Measurements from ENCODE around the gene SNX7. TPM values are rescaled to one million over a fixed set of nuclear protein-coding genes. Genes with fewer than 3 reads are reported as not detected.
A peak's percentile ranks its signal among the peaks of the same experiment; 100 is the strongest.

SNX7 gene
- polyA plus RNA-seq, 1 of the 3 experiments (the other 2 are of a cell fraction), result 16.0 TPM

- TF ChIP-seq MXI1 (IDR thresholded peaks at IDR 0.05; ENCODE audit: low read depth, low read length), result no peak
- TF ChIP-seq EP300 (IDR thresholded peaks at IDR 0.05; ENCODE audit: borderline replicate concordance in 1 of 2, low read depth in 1 of 2, low read length in 1 of 2), result no peak
- no peak for TF ChIP-seq GABPA (IDR thresholded peaks at IDR 0.05; ENCODE audit: low read depth)
- TF ChIP-seq CHD2 (IDR thresholded peaks at IDR 0.05; ENCODE audit: low read length, partially characterized antibody), result peak; percentile 4
- TF ChIP-seq JUND (IDR thresholded peaks at IDR 0.05), result no peak
- TF ChIP-seq GATA2 (CRISPR knock-in tag; IDR thresholded peaks at IDR 0.05), result no peak
- TF ChIP-seq SIN3A (IDR thresholded peaks at IDR 0.05; ENCODE audit: borderline replicate concordance, low read depth, low read length), result no peak
- TF ChIP-seq TCF12 (IDR thresholded peaks at IDR 0.05), result 0 out of 2 replicates have a peak, but pooled peaks have one; percentile 15
- TF ChIP-seq, protein P1, sequence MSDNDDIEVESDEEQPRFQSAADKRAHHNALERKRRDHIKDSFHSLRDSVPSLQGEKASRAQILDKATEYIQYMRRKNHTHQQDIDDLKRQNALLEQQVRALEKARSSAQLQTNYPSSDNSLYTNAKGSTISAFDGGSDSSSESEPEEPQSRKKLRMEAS (IDR thresholded peaks at IDR 0.05; ENCODE audit: low read depth), result peak; percentile 46; the same call in 1 of the 2 replicates
- no peak for TF ChIP-seq ELF1 (IDR thresholded peaks at IDR 0.05)
- TF ChIP-seq POLR2AphosphoS5 (IDR thresholded peaks at IDR 0.05; ENCODE audit: low read depth, low read length), result peak; percentile 84; the same call in 1 of the 2 replicates
- TF ChIP-seq FOXM1 (IDR thresholded peaks at IDR 0.05; ENCODE audit: low read depth), result no peak
- no peak for TF ChIP-seq USF2 (IDR thresholded peaks at IDR 0.05; ENCODE audit: borderline replicate concordance, low read depth, low read length)
- no peaks in the 10 kb centered on the region for H3K9me2 ChIP-seq
- H3K4me3 ChIP-seq (ENCODE audit: low read depth in 2 of 2, low read length in 1 of 2), result peak overlapping the region; percentile 83 to 93
- H3K27me3 ChIP-seq (ENCODE audit: insufficient read depth), result no peaks in the 10 kb centered on the region
- no peak for DNase-seq
- H3K4me1 ChIP-seq (ENCODE audit: control insufficient read depth in 1 of 2, insufficient read depth in 2 of 2, low read depth in 1 of 2, low read length in 1 of 2), result peaks cover 0 to 13% of the 10 kb centered on the region in 2 experiments; a peak in 2 of 4 replicates
- peak overlapping the region; percentile 83 for H2AFZ ChIP-seq (ENCODE audit: low read depth)
- no peaks in the 10 kb centered on the region for H3K36me3 ChIP-seq (replicated peaks in 1 of 2; ENCODE audit: control insufficient read depth in 1 of 2, insufficient read depth in 2 of 2, low read length in 1 of 2)
- POLR2A ChIA-PET, result no interaction called here
- peak overlapping the region; percentile 78 for H3K4me2 ChIP-seq
- CTCF ChIA-PET, result interaction anchor here (1.4 kb wide), 1 partner anchor 10 kb away, joined by 4 read pairs; no protein-coding TSS in a partner anchor
- H3K9me3 ChIP-seq, result no peaks in the 10 kb centered on the region
- H3K79me2 ChIP-seq (ENCODE audit: insufficient read depth), result peaks cover 38% of the 10 kb centered on the region
- WGBS (ENCODE audit: low lambda C conversion rate), result 7% methylated on average over 18 of the region's 25 CpGs
- H4K20me1 ChIP-seq (ENCODE audit: insufficient read depth), result no peaks in the 10 kb centered on the region; the same call in 1 of the 2 replicates
- H3K27ac ChIP-seq (ENCODE audit: low read depth in 2 of 2, low read length in 1 of 2), result peak overlapping the region; percentile 82 to 85; a peak in 3 of 4 replicates
- peaks cover 17% of the 10 kb centered on the region for H3F3A ChIP-seq (replicated peaks; ENCODE audit: insufficient read depth)
- H3K9ac ChIP-seq, result peak overlapping the region; percentile 87
Observed at GRCh38 chr1:98660940-98661543, 479 bp upstream of the SNX7 start.

- ChIA-PET CTCF (interaction anchor here (0.6 to 1.4 kb wide), 4 partner anchors 9 to 194 kb away, joined by 3 to 6 read pairs (median 4); no protein-coding TSS in a partner anchor), POLR2A (interaction anchor here (1.2 kb wide), 2 partner anchors 8 to 10 kb away, joined by 3 to 5 read pairs; no protein-coding TSS in a partner anchor)
- no peak for DNase-seq
- peak overlapping the region; percentile 82 to 90 for H3K27ac ChIP-seq (ENCODE audit: low read depth in 2 of 2, low read length in 1 of 2)
- H3F3A ChIP-seq (replicated peaks; ENCODE audit: insufficient read depth), result peaks cover 15% of the 10 kb centered on the region
- H3K4me3 ChIP-seq (ENCODE audit: low read depth in 2 of 2, low read length in 1 of 2), result peak overlapping the region; percentile 83 to 93
- peak overlapping the region; percentile 93 for H2AFZ ChIP-seq (ENCODE audit: low read depth)
- no peaks in the 10 kb centered on the region for H3K27me3 ChIP-seq (ENCODE audit: insufficient read depth)
- peaks cover 0 to 5% of the 10 kb centered on the region in 2 experiments for H3K36me3 ChIP-seq (replicated peaks in 1 of 2; ENCODE audit: control insufficient read depth in 1 of 2, insufficient read depth in 2 of 2, low read length in 1 of 2)
- no peaks in the 10 kb centered on the region for H3K9me2 ChIP-seq
- H3K79me2 ChIP-seq (ENCODE audit: insufficient read depth), result peaks cover 51% of the 10 kb centered on the region
- peak overlapping the region; percentile 78 for H3K4me2 ChIP-seq
- no peaks in the 10 kb centered on the region; the same call in 1 of the 2 replicates for H4K20me1 ChIP-seq (ENCODE audit: insufficient read depth)
- H3K4me1 ChIP-seq (ENCODE audit: control insufficient read depth in 1 of 2, insufficient read depth in 2 of 2, low read depth in 1 of 2, low read length in 1 of 2), result peaks cover 0 to 13% of the 10 kb centered on the region in 2 experiments; a peak in 2 of 4 replicates
- TF ChIP-seq RCOR1 (IDR thresholded peaks at IDR 0.05; ENCODE audit: low read length), result no peak
- no peak for TF ChIP-seq TAF1 (IDR thresholded peaks at IDR 0.05; ENCODE audit: borderline replicate concordance, low read depth, low read length)
- TF ChIP-seq SIN3A (IDR thresholded peaks at IDR 0.05; ENCODE audit: borderline replicate concordance, low read depth, low read length), result no peak
- 0 out of 2 replicates have a peak, but pooled peaks have one; percentile 8 for TF ChIP-seq TCF12 (IDR thresholded peaks at IDR 0.05)
- WGBS (ENCODE audit: low lambda C conversion rate), result 2% methylated on average over 6 of the region's 6 CpGs
- peak overlapping the region; percentile 87 for H3K9ac ChIP-seq
- no peaks in the 10 kb centered on the region for H3K9me3 ChIP-seq
Observed at GRCh38 chr1:98662356-98662670, 792 bp downstream of the SNX7 start.
